Keratinocyte (primary cell): ENCODE results near the gene CD47. TPM values are rescaled to one million over a fixed set of nuclear protein-coding genes. Genes with fewer than 3 reads are reported as not detected.

Source experiments
- DNase-seq: peaks from one replicate; pipeline ENCODE4 v3.0.0-alpha.2; 2011; ENCODE audit warnings: low read depth, missing footprints, low spot score
- FAIRE-seq: peaks from 2 replicates; lab custom pipeline; 2011; peaks lifted over from hg19 to GRCh38; lab: Jason Lieb, UNC
- H2AFZ ChIP-seq: 2 replicates; pipeline ENCODE4 v1.6.0; 2012; ENCODE audit warnings: low read length, control low read depth, inconsistent platforms; ENCODE audit not compliant: control insufficient read depth
- H3K27ac ChIP-seq: 2 replicates; pipeline ENCODE4 v1.5.1; 2011; ENCODE audit warnings: low read length; ENCODE audit not compliant: control insufficient read depth, insufficient read depth
- H3K27me3 ChIP-seq: 3 replicates; pipeline ENCODE4 v1.6.0; 2011; ENCODE audit warnings: low read length; ENCODE audit not compliant: control insufficient read depth, insufficient read depth; ENCODE audit errors: extremely low read depth
- H3K36me3 ChIP-seq, 2 experiments: 2 replicates in 1 of 2; 3 replicates in 1 of 2; pipeline ENCODE4 v1.5.1; 2011; ENCODE audit warnings: low read length in 2 of 2, mild to moderate bottlenecking in 1 of 2; ENCODE audit not compliant: control insufficient read depth in 2 of 2, insufficient read depth in 2 of 2; ENCODE audit errors: extremely low read depth in 1 of 2
- H3K4me1 ChIP-seq: 3 replicates; pipeline ENCODE4 v1.5.1; 2011; ENCODE audit warnings: low read length; ENCODE audit not compliant: control insufficient read depth, insufficient read depth; ENCODE audit errors: extremely low read depth
- H3K4me2 ChIP-seq: 3 replicates; pipeline ENCODE4 v1.6.0; 2011; ENCODE audit warnings: low read depth, low read length; ENCODE audit not compliant: control insufficient read depth, insufficient read depth; ENCODE audit errors: extremely low read depth
- H3K4me3 ChIP-seq, 3 experiments: fragments of 200-600 bp in 1 of 3; sonication (generic) in 1 of 3; 2 replicates in 2 of 3; 3 replicates in 1 of 3; pipeline ENCODE4 v1.5.1; 2011 to 2016; ENCODE audit warnings: low read length in 3 of 3, mild to moderate bottlenecking in 3 of 3, control low read depth in 2 of 3, inconsistent platforms in 1 of 3, low read depth in 1 of 3, mixed read lengths in 1 of 3, mixed run types in 1 of 3, moderate library complexity in 1 of 3; ENCODE audit not compliant: control insufficient read depth in 2 of 3, insufficient read depth in 2 of 3; ENCODE audit errors: extremely low read depth in 1 of 3
- H3K79me2 ChIP-seq: 2 replicates; pipeline ENCODE4 v1.6.0; 2012; ENCODE audit warnings: low read length; ENCODE audit not compliant: control insufficient read depth, insufficient read depth
- H3K9ac ChIP-seq: 3 replicates; pipeline ENCODE4 v1.6.0; 2011; ENCODE audit warnings: low read length; ENCODE audit not compliant: control insufficient read depth, insufficient read depth; ENCODE audit errors: extremely low read depth
- H3K9me1 ChIP-seq: 3 replicates; pipeline ENCODE4 v1.6.0; 2011; ENCODE audit warnings: low read length; ENCODE audit not compliant: control insufficient read depth, insufficient read depth; ENCODE audit errors: extremely low read depth
- H3K9me3 ChIP-seq: 2 replicates; pipeline ENCODE4 v1.5.1; 2012; ENCODE audit warnings: low read depth, low read length; ENCODE audit not compliant: control insufficient read depth
- H4K20me1 ChIP-seq: 3 replicates; pipeline ENCODE4 v1.6.0; 2011; ENCODE audit warnings: low read length; ENCODE audit not compliant: control insufficient read depth, insufficient read depth; ENCODE audit errors: extremely low read depth
- CTCF ChIP-seq, 3 experiments: IDR thresholded peaks in 1 of 3; conservative IDR thresholded peaks in 1 of 3; optimal IDR thresholded peaks in 1 of 3; 2 replicates in 2 of 3; 3 replicates in 1 of 3; pipeline versions ENCODE3 to v1.5.1; 2011; ENCODE audit warnings: low read length in 3 of 3, mild to moderate bottlenecking in 3 of 3, moderate library complexity in 2 of 3, control low read depth in 1 of 3, inconsistent platforms in 1 of 3; ENCODE audit not compliant: insufficient read depth in 2 of 3; ENCODE audit errors: extremely low read depth in 1 of 3
- EZH2 ChIP-seq: IDR thresholded peaks from one replicate; pipeline ENCODE4 v1.6.1; 2012; ENCODE audit warnings: inconsistent platforms, mild to moderate bottlenecking, low read length, moderate library complexity
- dilution Hi-C: fragments of 300-500 bp; cut with MboI; formaldehyde crosslinking; loops from one replicate; pipeline ENCODE4 v1.7.0; 2020; ENCODE audit warnings: low sequenced_read_pairs; ENCODE audit not compliant: extremely low pct_ligation_motif_present
- polyA plus RNA-seq, 5 experiments: library from polyadenylated mRNA; depleted of rRNA in 3 of 5; stranded (reverse) in 3 of 5; stranded (forward) in 1 of 5; unstranded in 1 of 5; fragments of >200 nt; gene quantifications; 1 replicate in 1 of 5; 2 replicates in 3 of 5; 3 replicates in 1 of 5; pipeline versions ENCODE4 v1.2.1 to v1.2.3, GENCODE V29; 2011 to 2012; ENCODE audit warnings: missing spikeins in 2 of 5, low read depth in 1 of 5, low replicate concordance in 1 of 5

The CD47 gene
- polyA plus RNA-seq, 1 donor (not counting 4 experiments of a cell fraction or from before 2014, with no cell fraction given) = 96.5 TPM

GRCh38 chr3:108117241-108117775, 26.5 kb upstream of the CD47 start:
- TF ChIP-seq EZH2 (no peak), CTCF (optimal IDR thresholded peaks at IDR 0.05 in 1 of 3, IDR thresholded peaks at IDR 0.05 in 1 of 3, conservative IDR thresholded peaks at IDR 0.05 in 1 of 3; ENCODE audit: extremely low read depth in 1 of 3, insufficient read depth in 2 of 3, low read length in 3 of 3) (no peak)
- H2AFZ ChIP-seq = no peak overlapping the region
- FAIRE-seq = peak; percentile 81

GRCh38 chr3:108114423-108115065, 23.7 kb upstream of the CD47 start:
- no peaks in the 10 kb centered on the region for H3K36me3 ChIP-seq
- no peak for FAIRE-seq
- no peaks in the 10 kb centered on the region for H3K4me1 ChIP-seq
- no peak overlapping the region for H3K4me2 ChIP-seq
- no peak overlapping the region for H3K9ac ChIP-seq
- no peaks in the 10 kb centered on the region for H3K27me3 ChIP-seq
- dilution Hi-C loops = no loop called here
- no peak overlapping the region for H3K4me3 ChIP-seq
- peak overlapping the region; percentile 42 for H2AFZ ChIP-seq
- H3K79me2 ChIP-seq = no peaks in the 10 kb centered on the region
- H3K27ac ChIP-seq = no peak overlapping the region
- no peaks in the 10 kb centered on the region for H3K9me1 ChIP-seq
- no peaks in the 10 kb centered on the region for H4K20me1 ChIP-seq
- TF ChIP-seq EZH2 (no peak), CTCF (optimal IDR thresholded peaks at IDR 0.05 in 1 of 3, IDR thresholded peaks at IDR 0.05 in 1 of 3, conservative IDR thresholded peaks at IDR 0.05 in 1 of 3; ENCODE audit: extremely low read depth in 1 of 3, insufficient read depth in 2 of 3, low read length in 3 of 3) (no peak)
- no peaks in the 10 kb centered on the region for H3K9me3 ChIP-seq
- no peak for DNase-seq

More at GRCh38 chr3:108117241-108117775, 26.5 kb upstream of the CD47 start:
- Histone ChIP-seq H3K4me2 (no peak overlapping the region), H3K4me1 (no peaks in the 10 kb centered on the region), H3K9me1 (no peaks in the 10 kb centered on the region), H3K4me3 (no peak overlapping the region), H3K36me3 (no peaks in the 10 kb centered on the region), H3K27ac (no peak overlapping the region), H3K9me3 (no peaks in the 10 kb centered on the region), H4K20me1 (no peaks in the 10 kb centered on the region), H3K79me2 (no peaks in the 10 kb centered on the region), H3K27me3 (no peaks in the 10 kb centered on the region), H3K9ac (no peak overlapping the region)
- no peak for DNase-seq
- dilution Hi-C loops = no loop called here
